K562 (cell line): ENCODE results near the gene GARIN5B. TPM values are rescaled to one million over a fixed set of nuclear protein-coding genes. Genes with fewer than 3 reads are reported as not detected.

Experiments
- ATAC-seq: fragments of 200-7000 bp; cut with Tn5 transposase; 3 replicates; pipeline ENCODE4 v1.9.1; 2020; ENCODE audit warnings: moderate library complexity
- BruUV-seq: library from RNA; stranded (reverse); fragments of 400-500 nt; replicated peaks from 2 replicates; lab custom pipeline; 2021; lab: Mats Ljungman, UMichigan
- CTCF ChIA-PET: fragments of 300-600 bp; formaldehyde crosslinking; extraction: SDS; loops from one replicate; lab custom pipeline; 2021; ENCODE audit warnings: low intra/inter-chr PET ratio; lab: Yijun Ruan, JAX
- POLR2A ChIA-PET: fragments of 300-600, 350-650 bp; sonication (Branson Sonifier 250); formaldehyde crosslinking; extraction: SDS; loops from one replicate; lab custom pipeline; 2021; ENCODE audit warnings: antibody characterized with exemption, inconsistent platforms; lab: Yijun Ruan, JAX
- DNase-seq, 4 experiments: peaks; one replicate each; pipeline versions ENCODE4 v3.0.0 to v3.0.0-alpha.2; 2011 to 2018; ENCODE audit warnings: low spot score in 3 of 4, mixed read lengths in 3 of 4; ENCODE audit errors: extremely low read depth in 1 of 4
- FAIRE-seq: peaks from 2 replicates; lab custom pipeline; 2011; peaks lifted over from hg19 to GRCh38; lab: Jason Lieb, UNC
- H2AFZ ChIP-seq: 2 replicates; pipeline ENCODE4 v1.6.0; 2011; ENCODE audit warnings: low read depth, low read length, control low read depth, inconsistent platforms
- H3K27ac ChIP-seq: fragments of 200-600 bp; 3 replicates; pipeline ENCODE4 v1.8.0; 2011; ENCODE audit warnings: low read depth, mild to moderate bottlenecking, control low read depth, inconsistent platforms, low read length, moderate library complexity, mixed read lengths; ENCODE audit errors: extremely low read depth
- H3K27me3 ChIP-seq, 2 experiments: fragments of 300-600 bp in 1 of 2; 2 replicates in 1 of 2; 3 replicates in 1 of 2; pipeline versions ENCODE4 v1.6.0 to v1.8.0; 2011; ENCODE audit warnings: inconsistent platforms in 2 of 2, low read length in 2 of 2, mild to moderate bottlenecking in 1 of 2, mixed read lengths in 1 of 2, moderate library complexity in 1 of 2; ENCODE audit not compliant: control insufficient read depth in 2 of 2, insufficient read depth in 2 of 2
- H3K36me3 ChIP-seq: fragments of 300-600 bp; 3 replicates; pipeline ENCODE4 v1.8.0; 2011; ENCODE audit warnings: mild to moderate bottlenecking, low read length, inconsistent platforms; ENCODE audit not compliant: control insufficient read depth, insufficient read depth
- H3K4me1 ChIP-seq, 2 experiments: fragments of 200-600 bp in 1 of 2; replicated peaks in 1 of 2; 2 replicates in 1 of 2; 3 replicates in 1 of 2; pipeline versions ENCODE4 v1.5.1 to v1.8.0; 2011; ENCODE audit warnings: inconsistent platforms in 2 of 2, low read length in 2 of 2, mild to moderate bottlenecking in 1 of 2, mixed read lengths in 1 of 2, moderate library complexity in 1 of 2; ENCODE audit not compliant: control insufficient read depth in 2 of 2, insufficient read depth in 2 of 2
- H3K4me2 ChIP-seq: 2 replicates; pipeline ENCODE4 v1.6.1; 2011; ENCODE audit warnings: low read length, control low read depth, inconsistent platforms, mixed read lengths; ENCODE audit not compliant: insufficient read depth
- H3K4me3 ChIP-seq: fragments of 200-600 bp; sonication (generic), shearing (Covaris generic); 2 replicates; pipeline ENCODE4 v1.5.1; 2016; ENCODE audit warnings: control low read depth, inconsistent platforms
- H3K79me2 ChIP-seq: fragments of 200-600 bp; 3 replicates; pipeline ENCODE4 v1.8.0; 2011; ENCODE audit warnings: low read length, inconsistent platforms; ENCODE audit not compliant: control insufficient read depth, insufficient read depth
- H3K9ac ChIP-seq, 2 experiments: 2 replicates each; pipeline versions ENCODE4 v1.6.0 to v1.6.1; 2011; ENCODE audit warnings: low read depth in 2 of 2, low read length in 2 of 2, control low read depth in 1 of 2, inconsistent platforms in 1 of 2, mild to moderate bottlenecking in 1 of 2, mixed read lengths in 1 of 2; ENCODE audit not compliant: insufficient read depth in 1 of 2
- H3K9me1 ChIP-seq: one replicate; pipeline ENCODE4 v1.6.0; 2011; ENCODE audit warnings: inconsistent platforms, mild to moderate bottlenecking, low read length, moderate library complexity; ENCODE audit not compliant: control insufficient read depth, insufficient read depth
- H3K9me3 ChIP-seq: replicated peaks from 2 replicates; pipeline ENCODE4 v1.5.1; 2011; ENCODE audit warnings: low read depth, low read length, inconsistent platforms; ENCODE audit not compliant: control insufficient read depth, insufficient read depth
- H4K20me1 ChIP-seq: replicated peaks from 2 replicates; pipeline ENCODE4 v1.6.1; 2011; ENCODE audit warnings: low read length, inconsistent platforms, mixed read lengths; ENCODE audit not compliant: control insufficient read depth, insufficient read depth
- RBFOX2 ChIP-seq: fragments of 200-400 bp; formaldehyde crosslinking; IDR thresholded peaks from 2 replicates; pipeline ENCODE4 v1.6.1; 2017; ENCODE audit warnings: low read depth, mild to moderate bottlenecking, low read length, moderate library complexity
- ZNF224 ChIP-seq: sonication (generic); formaldehyde crosslinking; IDR thresholded peaks from 2 replicates; pipeline ENCODE4 v1.8.0; 2022; ENCODE audit warnings: mild to moderate bottlenecking, missing genetic modification reagents
- ZNF280B ChIP-seq: fragments of 250-450 bp; sonication (Bioruptor Pico); IDR thresholded peaks from 2 replicates; pipeline ENCODE4 v1.5.1; 2021; ENCODE audit warnings: mild to moderate bottlenecking
- WGBS: fragments of 100-300 bp; shearing (Covaris generic); methylation state at CpG from one replicate; pipeline ENCODE4 v1.1.6; 2016; ENCODE audit warnings: low coverage, mixed read lengths; ENCODE audit not compliant: insufficient coverage; ENCODE audit errors: missing lambda C conversion rate; 5-methylcytosine and 5-hydroxymethylcytosine counted together
- in situ Hi-C: fragments of 300-500 bp; cut with MboI; formaldehyde crosslinking; loops from 4 replicates; pipeline ENCODE4 v1.15.0; 2018; ENCODE audit warnings: inconsistent platforms, mixed read lengths
- intact Hi-C: fragments of 100-400 bp; cut with micrococcal nuclease; formaldehyde crosslinking; loops from 2 replicates; pipeline ENCODE4 v1.14.2; 2022
- polyA plus RNA-seq, 8 experiments: library from polyadenylated mRNA; depleted of rRNA in 4 of 8; stranded (reverse) in 5 of 8; unstranded in 3 of 8; fragments of >200 nt; fragmentation: Nextera tagmentation in 2 of 8; fragmentation: Illumina TruSeq in 1 of 8; extraction: Ambion mirVana in 2 of 8; extraction: Trizol in 1 of 8; gene quantifications; 2 replicates each; pipeline versions ENCODE4 v1.2.1 to v1.2.3, GENCODE V29; 2011 to 2014; ENCODE audit warnings: inconsistent platforms in 1 of 8, missing spikeins in 1 of 8
- total RNA-seq, 7 experiments: library from RNA; depleted of rRNA in 6 of 7; stranded (reverse); fragments of >200 nt in 6 of 7; fragmentation: Illumina TruSeq in 2 of 7; extraction: Trizol in 2 of 7; gene quantifications; 2 replicates each; pipeline versions ENCODE4 v1.2.1 to v1.2.3, GENCODE V29; 2011 to 2021; ENCODE audit warnings: low replicate concordance in 1 of 7

GARIN5B gene
- total and polyA plus RNA-seq, 9 of the 15 experiments (the other 6 are each of a cell fraction or from before 2014, with no cell fraction given), result not detected

DNA sequence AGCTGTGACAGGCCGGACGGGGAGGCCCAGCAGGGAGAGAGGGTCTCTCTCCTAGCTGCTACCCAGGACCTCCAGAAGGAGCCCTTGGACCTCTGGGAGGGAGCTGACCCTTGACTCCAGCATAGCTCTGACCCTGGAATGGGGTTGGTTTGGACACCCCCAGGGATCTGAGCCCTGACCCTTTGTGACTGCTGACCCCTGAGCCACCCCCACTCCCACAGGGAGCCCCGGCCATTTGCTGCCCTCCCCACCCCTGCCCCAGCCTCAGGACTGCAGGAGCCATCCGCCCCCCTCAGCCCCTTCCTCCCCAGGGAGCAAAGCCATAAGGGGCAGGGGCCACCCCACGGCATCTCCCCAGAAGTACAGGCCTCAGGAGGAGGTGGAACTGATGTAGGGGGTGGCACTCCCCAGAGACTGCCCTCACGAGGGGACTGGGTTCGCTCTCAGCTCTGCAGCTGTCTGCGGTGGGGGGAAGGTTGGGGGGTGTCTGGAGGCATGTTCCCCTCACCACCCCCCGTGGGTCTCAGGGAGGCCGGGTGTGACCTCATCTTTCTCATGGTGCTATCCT lies 15.5 kb downstream of the GARIN5B start:
- ATAC-seq (no peak), DNase-seq (no peak), FAIRE-seq (no peak)
- Histone ChIP-seq H2AFZ (no peak overlapping the region), H3K4me2 (no peak overlapping the region), H3K27me3 (no peaks in the 10 kb centered on the region), H3K27ac (no peak overlapping the region), H3K4me3 (no peak overlapping the region), H3K79me2 (no peaks in the 10 kb centered on the region), H3K9me3 (no peaks in the 10 kb centered on the region), H4K20me1 (no peaks in the 10 kb centered on the region; the same call in 1 of the 2 replicates), H3K4me1 (peaks cover 0 to 73% of the 10 kb centered on the region in 2 experiments; a peak in 3 of 5 replicates), H3K9me1 (peaks cover 5% of the 10 kb centered on the region), H3K9ac (peak overlapping the region in 1 of 2 experiments; percentile 13; a peak in 1 of 4 replicates), H3K36me3 (peaks cover 56% of the 10 kb centered on the region; the same call in 2 of the 3 replicates)
- intact Hi-C loops, result no loop called here
- 75% methylated on average over 8 of the region's 10 CpGs for WGBS
- no TSS peak for BruUV-seq
- in situ Hi-C loops, result no loop called here
- ChIA-PET POLR2A (interaction anchor here (1.0 to 1.5 kb wide), 5 partner anchors 21 to 67 kb away, joined by 3 to 5 read pairs (median 3); partner anchors contain the start of gene HSPBP1), CTCF (no interaction called here)
- TF ChIP-seq ZNF224 (no peak), ZNF280B (CRISPR knock-in tag) (no peak), RBFOX2 (0 out of 2 replicates have a peak, but pooled peaks have one; percentile 6)
